Stimulated activated CD8-positive, alpha-beta memory T cell treated with anti-CD3 and anti-CD28 coated beads, Interleukin-4, amount 100 ng/mL, for 1 hour (primary cell): ENCODE data around the gene AIF1L.

Experiments used
- DNase-seq, 2 donors: peaks; one replicate each; pipeline ENCODE4 v3.0.0-alpha.2; 2020; ENCODE audit warnings: low read depth in 2 of 2, low spot score in 1 of 2

AIF1L gene

DNA sequence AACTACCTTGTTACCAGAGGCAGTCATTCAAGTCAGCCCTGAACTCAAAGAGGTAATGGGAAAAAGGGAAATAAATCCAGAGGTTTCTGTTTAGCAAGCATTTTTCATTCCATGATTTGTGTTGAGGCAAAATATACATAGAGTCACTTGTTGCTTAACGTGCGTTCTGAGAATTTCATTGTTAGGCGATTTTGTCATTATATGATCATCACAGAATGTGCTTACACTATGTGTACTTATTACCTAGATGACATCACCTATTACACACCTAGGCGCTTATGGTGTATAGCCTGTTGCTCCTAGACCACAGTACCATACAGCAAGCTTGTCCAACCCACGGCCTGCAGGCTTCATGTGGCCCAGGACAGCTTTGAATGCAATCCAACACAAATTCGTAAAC lies 65.3 kb downstream of the AIF1L start:
- no peak for DNase-seq

DNA sequence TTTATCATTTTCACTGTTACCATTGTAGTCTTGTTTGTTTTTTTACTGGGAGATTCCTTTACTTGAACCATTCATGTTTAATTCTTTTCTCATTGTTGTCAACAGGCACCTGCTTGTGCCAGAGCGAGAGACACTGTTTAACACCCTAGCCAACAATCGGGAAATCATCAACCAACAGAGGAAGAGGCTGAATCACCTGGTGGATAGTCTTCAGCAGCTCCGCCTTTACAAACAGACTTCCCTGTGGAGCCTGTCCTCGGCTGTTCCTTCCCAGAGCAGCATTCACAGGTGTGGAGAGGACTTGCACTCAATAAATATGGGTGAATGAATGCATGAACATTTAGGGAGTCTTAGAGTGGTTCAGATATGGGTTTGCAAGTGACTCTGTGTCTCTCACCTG lies 66.6 kb downstream of the AIF1L start:
- DNase-seq: no peak

DNA sequence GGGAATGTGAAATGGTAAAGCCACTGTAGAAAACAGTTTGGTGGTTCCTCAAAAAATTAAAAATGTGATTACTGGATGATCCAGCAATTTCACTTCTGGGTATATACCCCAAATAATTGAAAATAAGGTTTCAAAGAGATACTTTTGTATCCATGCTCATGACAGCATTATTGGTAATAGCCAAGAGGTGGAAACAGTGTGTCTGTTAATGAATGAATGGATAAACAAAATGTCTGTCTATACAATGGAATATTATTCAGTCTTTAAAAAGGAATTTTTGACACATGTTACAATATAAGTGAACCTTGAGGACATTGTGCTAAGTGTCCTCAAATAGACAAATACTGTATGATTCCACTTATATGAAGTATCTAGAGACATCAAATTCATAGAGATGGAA lies 69.2 kb downstream of the AIF1L start:
- DNase-seq: no peak

DNA sequence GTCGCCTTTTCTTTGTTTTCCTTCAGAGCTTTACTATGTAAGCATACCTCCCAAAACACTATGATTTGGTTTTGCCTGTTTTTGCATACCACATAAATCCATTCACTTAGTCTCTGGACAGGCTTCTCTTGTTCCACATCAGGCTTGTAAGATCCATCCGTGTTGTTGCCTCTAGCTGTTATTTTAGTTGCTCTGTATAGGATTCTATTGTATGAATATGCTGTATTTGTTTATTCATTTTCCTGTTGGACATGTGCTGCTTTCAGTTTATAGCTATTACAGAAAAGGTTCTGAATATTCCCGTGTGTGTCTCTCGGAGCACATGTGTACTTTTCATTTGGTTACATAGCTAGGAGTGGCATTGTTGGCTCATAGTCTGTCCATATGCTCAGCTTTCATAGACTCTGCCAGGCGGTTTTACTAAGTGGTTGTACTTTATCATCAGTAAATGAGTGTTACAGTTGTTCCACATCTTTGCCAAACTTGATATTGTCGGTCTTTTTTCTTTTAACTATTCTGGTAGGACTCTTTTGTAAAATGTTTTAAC lies 70.9 kb downstream of the AIF1L start:
- no peak for DNase-seq

DNA sequence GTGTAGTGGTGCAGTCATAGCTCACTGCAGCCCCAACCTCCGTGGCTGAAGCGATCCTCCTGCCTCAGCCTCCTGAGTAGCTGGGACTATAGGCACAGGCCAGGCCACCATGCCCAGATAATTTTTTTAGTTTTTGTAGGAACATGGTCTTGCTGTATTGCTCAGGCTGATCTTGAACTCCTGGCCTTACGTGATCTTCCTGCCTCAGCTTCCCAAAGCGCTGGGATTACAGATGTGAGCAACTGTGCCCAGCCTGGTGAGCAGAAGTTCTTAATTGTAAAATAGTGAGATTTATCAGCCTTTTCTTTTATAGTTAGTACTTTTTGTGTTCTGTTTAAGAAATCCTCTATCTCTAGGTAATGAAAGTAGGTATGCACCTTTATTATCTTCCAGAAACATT lies 71.6 kb downstream of the AIF1L start:
- DNase-seq: no peak

DNA sequence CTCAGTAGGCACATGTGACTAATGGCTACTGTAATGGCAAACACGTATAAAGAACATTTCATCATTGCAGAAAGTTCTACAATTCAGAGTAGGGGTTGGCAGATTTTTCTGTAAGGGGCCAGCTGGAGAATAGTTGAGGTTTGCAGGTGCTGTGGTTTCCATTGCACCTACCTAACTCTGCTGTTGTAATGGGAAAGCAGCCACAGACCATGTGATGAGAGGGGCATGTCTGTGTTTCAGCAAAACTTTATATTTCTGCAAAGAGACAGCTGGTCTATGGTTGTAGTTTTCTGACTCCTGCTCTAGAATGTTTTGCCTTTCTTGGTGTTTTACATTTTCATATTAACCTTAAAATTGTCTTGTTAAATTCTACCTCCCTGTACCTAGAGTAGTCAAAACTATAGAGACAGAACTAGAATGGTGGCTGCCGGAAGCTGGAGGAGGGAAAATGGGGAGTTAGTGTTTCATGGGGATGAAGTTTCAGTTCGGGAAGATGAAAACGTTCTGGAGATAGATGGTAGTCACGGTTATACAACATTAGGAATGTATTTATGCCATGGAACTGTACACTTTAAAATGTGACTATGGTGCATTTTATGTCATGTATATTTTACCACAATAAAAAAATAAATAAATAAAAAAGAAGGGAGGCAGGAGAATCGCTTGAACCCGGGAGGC lies 73.4 kb downstream of the AIF1L start:
- no peak for DNase-seq
